Stimulated activated CD4-positive, alpha-beta T cell treated with anti-CD3 and anti-CD28 coated beads, Interleukin-12 subunit alpha, Interleukin-12 subunit beta, amount 100 ng/mL, for 24 hours (primary cell): ENCODE measurements around the gene ZNF605.
"Not testable (repeated sequence)": the region's sequence is repeated elsewhere in the genome, so short reads cannot be mapped to it uniquely, and the experiment has no call there.

ENCODE experiments used
- DNase-seq, 2 experiments: peaks; one replicate each; pipeline ENCODE4 v3.0.0-alpha.2; 2020; ENCODE audit warnings: low read depth in 2 of 2

ZNF605 gene

DNA sequence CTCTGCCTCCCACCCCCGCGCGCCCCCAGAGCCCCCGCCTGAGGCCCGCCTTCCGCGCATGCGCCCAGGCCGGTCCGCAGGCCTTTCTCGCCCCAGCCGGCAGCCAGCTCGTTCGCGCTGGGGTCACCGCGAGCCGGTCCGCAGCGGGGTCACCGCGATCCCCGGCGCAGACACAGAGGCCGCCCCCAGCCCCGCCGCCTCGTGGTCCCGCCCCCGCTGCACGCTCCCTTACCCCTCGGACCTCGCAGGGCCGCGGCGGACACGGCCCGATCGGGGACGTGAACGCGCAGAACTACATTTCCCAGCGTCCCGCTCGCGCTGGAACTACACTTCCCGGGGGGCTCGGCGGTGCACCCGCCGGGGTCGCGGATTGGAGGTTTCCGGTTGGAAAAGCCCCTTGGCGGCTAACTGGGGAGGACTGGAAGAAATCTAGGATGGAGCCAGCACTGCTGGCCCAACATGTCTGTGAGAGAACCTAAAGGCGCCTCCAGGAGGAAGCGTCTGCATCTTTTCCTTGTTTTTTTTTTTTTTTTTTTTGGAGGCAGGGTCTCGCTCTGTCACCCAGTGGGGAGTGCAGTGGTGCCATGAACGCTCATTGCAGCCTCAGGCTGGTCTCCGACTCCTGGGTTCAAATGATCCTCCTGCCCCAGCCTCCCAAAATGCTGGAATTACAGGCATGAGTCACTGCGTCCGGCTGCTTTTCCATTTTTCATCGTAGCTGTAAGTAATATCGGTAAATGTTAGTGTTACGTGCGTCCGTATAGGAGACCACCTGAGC, at the start of gene ZNF605:
ZNF605 (minus strand) TSS at position 296 of the 778 bp plus-strand sequence. CDS start 10,671 bp downstream, outside the sequence.
- DNase-seq = peak; percentile 73 to 80

DNA sequence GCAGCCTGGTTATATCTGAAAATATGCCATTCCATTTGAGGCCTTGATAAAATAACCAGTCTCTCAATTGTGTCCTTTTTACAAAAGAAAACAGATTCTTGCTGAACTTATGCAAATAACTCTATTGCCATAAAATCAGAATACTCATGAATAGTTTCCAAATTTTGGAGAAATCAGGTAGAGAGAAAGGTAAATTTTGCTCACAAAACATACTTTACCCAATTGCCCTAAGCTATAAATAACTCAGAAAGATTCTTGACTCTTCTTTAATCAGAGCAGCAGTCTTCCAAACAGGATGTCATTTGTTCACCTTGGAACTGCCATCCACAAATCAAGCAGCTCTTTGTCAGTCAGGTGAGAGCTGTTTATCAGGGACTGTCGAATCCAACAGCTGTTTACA, 42.6 kb upstream of the ZNF605 start:
- DNase-seq = no peak

GRCh38 chr12:132986885-132987225, 30.7 kb upstream of the ZNF605 start:
- DNase-seq = no peak

- peak; percentile 77 to 78 for DNase-seq
Measured at GRCh38 chr12:132986001-132986884, 30.1 kb upstream of the ZNF605 start, which contains the start of gene ZNF26. ZNF26 (plus strand) TSS chr12:132986367; CDS start chr12:132986841, 474 bp downstream.

DNA sequence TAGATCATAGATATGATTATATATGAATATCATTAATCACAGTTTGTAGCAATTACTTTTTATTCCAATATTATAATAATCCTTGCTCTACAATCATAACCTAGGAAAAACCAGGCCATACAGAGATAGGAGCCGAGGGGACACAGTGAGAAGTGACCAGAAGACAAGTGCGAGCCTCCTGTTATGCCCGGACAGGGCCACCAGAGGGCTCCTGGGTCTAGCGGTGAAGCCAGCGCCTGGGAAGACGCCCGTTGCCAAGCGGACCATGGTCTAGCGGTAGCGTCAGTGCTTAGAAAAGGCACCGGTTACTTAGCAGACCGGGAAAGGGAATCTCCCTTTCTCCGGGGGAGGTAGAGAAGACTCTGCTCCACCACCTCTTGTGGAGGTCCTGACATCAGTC, 20.8 kb upstream of the ZNF605 start:
- peak; percentile 13 to 38 for DNase-seq

GRCh38 chr12:132972374-132972773, 16.3 kb upstream of the ZNF605 start:
- no peak for DNase-seq

- DNase-seq = no peak
Measured at GRCh38 chr12:132967736-132968135, 11.6 kb upstream of the ZNF605 start.

- no peak for DNase-seq
Measured at GRCh38 chr12:132966676-132967415, 10.7 kb upstream of the ZNF605 start.

- no peak for DNase-seq
Measured at GRCh38 chr12:132965796-132966195, 9.7 kb upstream of the ZNF605 start.

DNA sequence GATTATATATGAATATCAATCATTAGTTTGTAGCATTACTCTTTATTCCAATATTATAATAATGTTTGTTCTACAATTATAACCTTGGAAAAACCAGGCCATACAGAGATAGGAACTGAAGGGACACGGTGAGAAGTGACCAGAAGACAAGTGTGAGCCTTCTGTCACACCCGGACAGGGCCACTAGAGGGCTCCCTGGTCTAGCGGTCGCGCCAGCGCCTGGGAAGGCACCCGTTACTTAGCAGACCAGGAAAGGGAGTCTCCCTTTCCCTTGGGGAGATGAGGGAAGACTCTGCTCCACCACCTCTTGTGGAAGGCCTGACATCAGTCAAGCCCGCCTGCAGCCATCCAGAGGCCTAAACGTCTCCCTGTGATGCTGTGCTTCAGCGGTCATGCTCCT, 7.8 kb upstream of the ZNF605 start:
- DNase-seq = not testable (repeated sequence)

- DNase-seq = not testable (repeated sequence)
Measured at GRCh38 chr12:132961790-132962189, 5.7 kb upstream of the ZNF605 start.

DNA sequence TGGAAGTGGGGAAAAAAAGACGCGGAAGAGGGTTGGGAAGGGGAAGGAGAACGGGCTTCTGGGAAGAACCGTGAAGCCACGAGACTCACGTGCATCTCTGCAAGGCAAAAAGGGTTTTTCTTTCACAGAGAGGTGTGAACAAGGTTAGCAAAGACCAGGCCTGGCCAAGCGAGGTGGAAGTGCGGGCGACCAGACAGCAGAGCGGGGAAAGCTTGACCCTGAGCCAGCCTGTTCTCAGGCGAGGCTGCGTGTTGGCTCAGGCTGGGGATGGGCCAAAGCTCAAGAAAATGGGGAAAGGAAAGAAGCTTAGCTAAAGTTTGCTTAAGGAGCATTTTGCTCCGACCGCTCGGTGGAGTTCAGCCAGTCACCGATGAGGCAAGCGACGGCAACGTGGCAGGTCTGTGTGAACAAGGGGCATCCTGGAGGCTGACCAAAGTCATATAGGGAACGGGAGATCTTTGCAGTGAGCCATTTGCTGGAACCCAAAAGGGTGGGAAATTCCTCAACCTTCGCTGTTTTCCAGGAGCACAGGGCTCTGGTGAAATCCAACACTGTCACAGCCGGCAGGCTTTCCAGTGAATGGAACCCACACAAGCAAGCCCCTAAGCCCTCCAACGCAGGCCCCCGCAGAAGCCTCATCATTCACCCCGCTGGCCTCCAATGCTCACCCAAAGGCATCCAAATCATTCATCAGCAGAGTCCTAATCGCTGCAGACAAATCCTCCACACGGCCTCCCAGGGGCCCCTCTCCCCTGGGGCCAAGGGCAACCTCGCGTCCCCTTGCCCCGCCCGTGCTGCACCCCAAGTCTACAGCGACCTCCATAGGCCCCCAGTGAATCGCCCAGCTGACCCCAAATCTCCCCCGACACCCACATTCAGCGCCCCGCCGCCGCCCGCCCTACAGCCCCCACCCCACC, 754 bp downstream of the ZNF605 start:
- no peak for DNase-seq

DNA sequence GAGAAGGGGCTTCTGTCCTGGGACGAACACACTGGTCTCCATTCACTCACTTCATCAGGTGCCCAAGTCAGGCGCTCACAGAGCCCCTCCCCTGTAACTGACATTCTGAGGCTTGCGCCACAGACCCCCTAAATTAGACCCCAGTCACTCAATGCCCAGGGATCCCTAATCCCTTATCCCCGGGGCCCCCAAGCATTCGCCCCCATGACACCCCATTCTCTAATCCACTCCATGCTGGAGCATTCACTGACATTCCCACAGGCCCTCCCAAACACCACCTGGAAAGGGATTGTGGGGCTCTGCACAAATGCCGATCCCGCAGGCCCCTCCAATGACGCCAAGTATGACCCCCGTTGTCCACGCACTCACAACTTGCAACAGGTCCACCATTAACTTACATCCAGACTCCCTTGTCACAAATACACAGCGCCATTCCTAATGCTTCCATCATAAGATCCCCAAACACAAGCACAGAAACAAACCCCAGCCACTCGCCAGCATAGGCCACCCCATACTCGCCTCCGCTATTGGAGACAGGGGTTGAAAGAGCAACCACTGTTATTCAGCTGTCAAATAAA, 1.5 kb downstream of the ZNF605 start:
- DNase-seq = no peak

- no peak for DNase-seq
Measured at GRCh38 chr12:132953771-132954170, 2.3 kb downstream of the ZNF605 start.

GRCh38 chr12:132953163-132953425, 3.0 kb downstream of the ZNF605 start:
- DNase-seq = no peak

DNA sequence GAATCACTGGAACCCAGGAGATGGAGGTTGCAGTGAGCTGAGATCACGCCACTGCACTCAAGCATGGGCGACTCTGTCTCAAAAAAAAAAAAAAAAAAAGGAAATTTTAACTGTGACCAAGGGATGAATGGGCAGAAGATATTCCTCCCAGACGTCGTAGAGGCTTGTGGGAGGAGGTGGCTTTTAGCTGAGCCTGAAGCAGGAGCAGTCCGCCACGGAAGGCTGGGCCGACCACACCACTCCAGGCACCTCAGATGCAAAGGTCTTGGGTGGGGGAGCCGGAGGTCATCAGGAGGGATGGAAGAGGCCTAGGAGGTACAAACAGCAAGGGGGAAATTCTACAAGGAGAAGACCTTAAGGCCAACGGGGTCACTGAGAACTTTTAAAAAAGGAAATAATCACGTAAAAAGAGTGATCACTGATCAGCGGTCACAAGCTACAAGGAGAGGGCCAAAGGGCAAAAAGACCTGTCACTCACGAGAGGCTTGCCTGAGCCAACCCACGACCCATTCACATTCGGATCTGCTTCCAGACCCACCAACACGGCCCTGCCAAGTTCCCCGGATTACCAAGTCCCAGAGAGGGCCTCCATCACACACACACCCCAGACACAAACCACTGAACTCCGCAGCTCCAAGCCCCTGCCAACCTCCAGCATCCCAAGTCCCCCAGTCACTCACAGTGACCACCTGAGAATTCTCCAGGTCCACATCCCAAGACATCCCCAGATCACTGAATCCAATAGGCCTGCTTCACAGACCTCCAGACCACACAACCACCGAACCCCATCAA, 3.5 kb downstream of the ZNF605 start:
- DNase-seq = no peak

DNA sequence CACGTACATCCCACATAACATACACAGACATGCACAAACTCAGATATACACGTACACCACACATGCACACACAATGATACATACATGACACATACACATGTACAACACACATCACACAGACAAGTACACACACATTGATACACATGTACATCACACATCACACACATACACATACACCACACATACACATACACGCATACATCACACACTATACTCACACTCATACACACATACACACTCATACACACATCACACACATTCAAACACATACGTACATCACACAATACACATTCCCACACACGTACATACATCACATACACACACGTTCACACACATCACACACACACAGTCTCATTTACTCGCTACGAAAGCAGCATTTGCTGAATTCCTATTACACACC, 4.5 kb downstream of the ZNF605 start:
- no peak for DNase-seq

- no peak for DNase-seq
Measured at GRCh38 chr12:132950844-132951535, 5.1 kb downstream of the ZNF605 start.
